Liver (tissue), 9 donors: ENCODE measurements around the gene GUCY2D. TPM values are rescaled to one million over a fixed set of nuclear protein-coding genes. Genes with fewer than 3 reads are reported as not detected.

ENCODE experiments used
- DNase-seq: peaks from one replicate; pipeline ENCODE4 v3.0.0-alpha.2; 2017; ENCODE audit warnings: low spot score
- H3K27ac ChIP-seq, 2 donors: one replicate each; pipeline ENCODE4 v1.7.0; 2013; ENCODE audit warnings: inconsistent platforms in 2 of 2, low read length in 2 of 2, control low read depth in 1 of 2, low read depth in 1 of 2, mild to moderate bottlenecking in 1 of 2
- H3K27me3 ChIP-seq, 4 donors: one replicate each; pipeline versions ENCODE4 v1.6.1 to v1.7.0; 2013; ENCODE audit warnings: low read length in 3 of 4, inconsistent platforms in 1 of 4, mild to moderate bottlenecking in 1 of 4, moderate library complexity in 1 of 4; ENCODE audit not compliant: control insufficient read depth in 4 of 4, insufficient read depth in 4 of 4
- H3K36me3 ChIP-seq, 4 donors: one replicate each; pipeline versions ENCODE4 v1.6.1 to v1.7.0; 2013; ENCODE audit warnings: low read length in 3 of 4, mild to moderate bottlenecking in 3 of 4, low read depth in 1 of 4, moderate library complexity in 1 of 4; ENCODE audit not compliant: control insufficient read depth in 4 of 4, insufficient read depth in 3 of 4
- H3K4me1 ChIP-seq, 4 donors: one replicate each; pipeline versions ENCODE4 v1.6.1 to v1.7.0; 2013; ENCODE audit warnings: low read length in 3 of 4, mild to moderate bottlenecking in 3 of 4, moderate library complexity in 1 of 4; ENCODE audit not compliant: control insufficient read depth in 4 of 4, insufficient read depth in 4 of 4
- H3K4me3 ChIP-seq, 3 donors: one replicate each; pipeline versions ENCODE4 v1.6.1 to v1.7.0; 2013; ENCODE audit warnings: low read length in 3 of 3, control low read depth in 1 of 3, low read depth in 1 of 3, mild to moderate bottlenecking in 1 of 3
- H3K9ac ChIP-seq, 2 donors: one replicate each; pipeline ENCODE4 v1.7.0; 2013; ENCODE audit warnings: low read length in 2 of 2, mild to moderate bottlenecking in 2 of 2, moderate library complexity in 2 of 2, control low read depth in 1 of 2, low read depth in 1 of 2
- H3K9me3 ChIP-seq, 4 donors: one replicate each; pipeline versions ENCODE4 v1.6.1 to v1.7.0; 2013; ENCODE audit warnings: low read length in 3 of 4; ENCODE audit not compliant: control insufficient read depth in 4 of 4
- EGR1 ChIP-seq, 2 donors: IDR thresholded peaks; 2 replicates each; pipeline ENCODE4 v1.6.1; 2016 to 2018; ENCODE audit warnings: antibody characterized with exemption in 2 of 2, low read depth in 2 of 2
- FOXA1 ChIP-seq: IDR thresholded peaks from 2 replicates; pipeline ENCODE4 v1.6.1; 2016; ENCODE audit warnings: antibody characterized with exemption
- FOXA2 ChIP-seq: IDR thresholded peaks from 2 replicates; pipeline ENCODE4 v1.6.1; 2016; ENCODE audit warnings: antibody characterized with exemption
- GABPA ChIP-seq, 2 donors: IDR thresholded peaks in 1 of 2; conservative IDR thresholded peaks in 1 of 2; 2 replicates each; pipeline ENCODE4 v1.6.1; 2016; ENCODE audit warnings: antibody characterized with exemption in 2 of 2, mild to moderate bottlenecking in 1 of 2, moderate library complexity in 1 of 2
- HNF4G ChIP-seq: IDR thresholded peaks from 2 replicates; pipeline ENCODE4 v1.6.1; 2016; ENCODE audit warnings: antibody characterized with exemption
- JUND ChIP-seq, 2 donors: IDR thresholded peaks; 2 replicates each; pipeline ENCODE4 v1.6.1; 2016; ENCODE audit warnings: antibody characterized with exemption in 2 of 2
- NR2F2 ChIP-seq: IDR thresholded peaks from 2 replicates; pipeline ENCODE4 v1.6.1; 2016; ENCODE audit warnings: antibody characterized with exemption
- RAD21 ChIP-seq, 2 donors: IDR thresholded peaks; 2 replicates each; pipeline ENCODE4 v1.6.1; 2016; ENCODE audit warnings: antibody characterized with exemption in 2 of 2, mild to moderate bottlenecking in 2 of 2
- REST ChIP-seq: IDR thresholded peaks from 2 replicates; pipeline ENCODE4 v1.6.1; 2016; ENCODE audit warnings: antibody characterized with exemption, mild to moderate bottlenecking
- RXRA ChIP-seq, 2 donors: IDR thresholded peaks; 2 replicates each; pipeline ENCODE4 v1.6.1; 2017 to 2018; ENCODE audit warnings: antibody characterized with exemption in 2 of 2, mild to moderate bottlenecking in 1 of 2
- SP1 ChIP-seq: IDR thresholded peaks from 2 replicates; pipeline ENCODE4 v1.6.1; 2018; ENCODE audit warnings: antibody characterized with exemption, mild to moderate bottlenecking
- TAF1 ChIP-seq: conservative IDR thresholded peaks from 2 replicates; pipeline ENCODE4 v1.6.1; 2016; ENCODE audit warnings: antibody characterized with exemption, mild to moderate bottlenecking
- YY1 ChIP-seq: IDR thresholded peaks from 2 replicates; pipeline ENCODE4 v1.6.1; 2016; ENCODE audit warnings: antibody characterized with exemption, mild to moderate bottlenecking
- ZBTB33 ChIP-seq: IDR thresholded peaks from 2 replicates; pipeline ENCODE4 v1.6.1; 2016; ENCODE audit warnings: antibody characterized with exemption
- WGBS: extraction: QIAGEN DNeasy Blood & Tissue Kit; methylation state at CpG from one replicate; pipeline ENCODE4 v1.1.7; 2013; 5-methylcytosine and 5-hydroxymethylcytosine counted together
- polyA plus RNA-seq, 2 donors: library from polyadenylated mRNA; stranded (reverse) in 1 of 2; unstranded in 1 of 2; fragments of 200-250 nt in 1 of 2; fragments of >200 nt in 1 of 2; fragmentation: Nextera tagmentation in 1 of 2; extraction: Ambion mirVana in 1 of 2; gene quantifications; one replicate each; pipeline versions ENCODE4 v1.2.1 to v1.2.3, GENCODE V29; 2013 to 2015
- total RNA-seq, 2 donors: library from RNA; depleted of rRNA; stranded (reverse); fragments of >200 nt; gene quantifications; one replicate each; pipeline ENCODE4 v1.2.3, GENCODE V29; 2014
- TF ChIP-seq, protein P1 (sequence below): IDR thresholded peaks from 2 replicates; pipeline ENCODE4 v1.6.1; 2016; ENCODE audit warnings: antibody characterized with exemption
- TF ChIP-seq, protein P2 (sequence below): IDR thresholded peaks from 2 replicates; pipeline ENCODE4 v1.6.1; 2016; ENCODE audit warnings: antibody characterized with exemption
- TF ChIP-seq, protein P3 (sequence below): fragments of 150-350 bp; IDR thresholded peaks from 2 replicates; pipeline ENCODE4 v1.5.1; 2017; ENCODE audit warnings: improper control_type of control experiment, low read depth, low read length; ENCODE audit not compliant: missing input control
- donor health status: healthy.
- donor health status: healthy.
- donor health status: healthy.
- donor health status: healthy.
- donor health status: healthy.

The GUCY2D gene
- total and polyA plus RNA-seq, 4 donors: 0.09 to 0.14 TPM; not detected in 2

GRCh38 chr17:8031950-8032349 is 29.5 kb downstream of the GUCY2D start:
- Histone ChIP-seq H3K9me3 (no peaks in the 10 kb centered on the region), H3K4me1 (peaks cover 0 to 9% (median 1%) of the 10 kb centered on the region in 4 donors), H3K36me3 (no peaks in the 10 kb centered on the region), H3K9ac (no peak overlapping the region), H3K27me3 (peaks cover 0 to 6% (median 0%) of the 10 kb centered on the region in 4 donors), H3K27ac (no peak overlapping the region), H3K4me3 (no peak overlapping the region)
- DNase-seq: no peak
- WGBS: 46% methylated on average over 1 of the region's 1 CpG
- TF ChIP-seq, protein P1, sequence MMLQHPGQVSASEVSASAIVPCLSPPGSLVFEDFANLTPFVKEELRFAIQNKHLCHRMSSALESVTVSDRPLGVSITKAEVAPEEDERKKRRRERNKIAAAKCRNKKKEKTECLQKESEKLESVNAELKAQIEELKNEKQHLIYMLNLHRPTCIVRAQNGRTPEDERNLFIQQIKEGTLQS: no peak
- TF ChIP-seq FOXA2: no peak
- no peak for TF ChIP-seq YY1
- TF ChIP-seq, protein P2, sequence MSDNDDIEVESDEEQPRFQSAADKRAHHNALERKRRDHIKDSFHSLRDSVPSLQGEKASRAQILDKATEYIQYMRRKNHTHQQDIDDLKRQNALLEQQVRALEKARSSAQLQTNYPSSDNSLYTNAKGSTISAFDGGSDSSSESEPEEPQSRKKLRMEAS: no peak
- TF ChIP-seq, protein P3, sequence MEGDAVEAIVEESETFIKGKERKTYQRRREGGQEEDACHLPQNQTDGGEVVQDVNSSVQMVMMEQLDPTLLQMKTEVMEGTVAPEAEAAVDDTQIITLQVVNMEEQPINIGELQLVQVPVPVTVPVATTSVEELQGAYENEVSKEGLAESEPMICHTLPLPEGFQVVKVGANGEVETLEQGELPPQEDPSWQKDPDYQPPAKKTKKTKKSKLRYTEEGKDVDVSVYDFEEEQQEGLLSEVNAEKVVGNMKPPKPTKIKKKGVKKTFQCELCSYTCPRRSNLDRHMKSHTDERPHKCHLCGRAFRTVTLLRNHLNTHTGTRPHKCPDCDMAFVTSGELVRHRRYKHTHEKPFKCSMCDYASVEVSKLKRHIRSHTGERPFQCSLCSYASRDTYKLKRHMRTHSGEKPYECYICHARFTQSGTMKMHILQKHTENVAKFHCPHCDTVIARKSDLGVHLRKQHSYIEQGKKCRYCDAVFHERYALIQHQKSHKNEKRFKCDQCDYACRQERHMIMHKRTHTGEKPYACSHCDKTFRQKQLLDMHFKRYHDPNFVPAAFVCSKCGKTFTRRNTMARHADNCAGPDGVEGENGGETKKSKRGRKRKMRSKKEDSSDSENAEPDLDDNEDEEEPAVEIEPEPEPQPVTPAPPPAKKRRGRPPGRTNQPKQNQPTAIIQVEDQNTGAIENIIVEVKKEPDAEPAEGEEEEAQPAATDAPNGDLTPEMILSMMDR: no peak
- no peak for TF ChIP-seq TAF1
- no peak for TF ChIP-seq NR2F2
- no peak for TF ChIP-seq FOXA1
- no peak for TF ChIP-seq RAD21 (IDR thresholded peaks at IDR 0.05)
- no peak for TF ChIP-seq EGR1 (IDR thresholded peaks at IDR 0.05; ENCODE audit: low read depth in 2 of 2)
- no peak for TF ChIP-seq ZBTB33
- no peak for TF ChIP-seq GABPA (IDR thresholded peaks at IDR 0.05 in 1 of 2, conservative IDR thresholded peaks at IDR 0.05 in 1 of 2)

- Histone ChIP-seq H3K9me3 (no peaks in the 10 kb centered on the region), H3K4me3 (no peak overlapping the region), H3K4me1 (peaks cover 0 to 9% (median 1%) of the 10 kb centered on the region in 4 donors), H3K27me3 (peaks cover 0 to 5% (median 0%) of the 10 kb centered on the region in 4 donors), H3K27ac (no peak overlapping the region), H3K9ac (no peak overlapping the region), H3K36me3 (no peaks in the 10 kb centered on the region)
- TF ChIP-seq GABPA (IDR thresholded peaks at IDR 0.05 in 1 of 2, conservative IDR thresholded peaks at IDR 0.05 in 1 of 2): no peak
- TF ChIP-seq JUND (IDR thresholded peaks at IDR 0.05): no peak
- no peak for TF ChIP-seq FOXA1
- no peak for TF ChIP-seq RAD21 (IDR thresholded peaks at IDR 0.05)
- TF ChIP-seq YY1: no peak
- TF ChIP-seq ZBTB33: no peak
- TF ChIP-seq, protein P2: no peak
- no peak for TF ChIP-seq REST
- no peak for TF ChIP-seq TAF1
- TF ChIP-seq, protein P3: no peak
- TF ChIP-seq RXRA (IDR thresholded peaks at IDR 0.05): no peak
- no peak for TF ChIP-seq HNF4G
- TF ChIP-seq SP1: no peak
- TF ChIP-seq, protein P1: no peak
- no peak for TF ChIP-seq FOXA2
- TF ChIP-seq EGR1 (IDR thresholded peaks at IDR 0.05; ENCODE audit: low read depth in 2 of 2): no peak
- 89% methylated on average over 2 of the region's 2 CpGs for WGBS
- DNase-seq: no peak
Observed at GRCh38 chr17:8032442-8032841, 30.0 kb downstream of the GUCY2D start.
